Neural progenitor cell (in vitro differentiated cells): ENCODE results near the gene ADGRV1. TPM values are rescaled to one million over a fixed set of nuclear protein-coding genes. Genes with fewer than 3 reads are reported as not detected.

Experiments
- DNase-seq: peaks from one replicate; pipeline ENCODE4 v3.0.0-alpha.2; 2016; ENCODE audit warnings: low spot score
- H2AFZ ChIP-seq: fragments of 200-600 bp; sonication (generic); replicated peaks from 2 replicates; pipeline ENCODE4 v1.6.1; 2016; ENCODE audit warnings: antibody characterized with exemption
- H3F3A ChIP-seq: fragments of 200-600 bp; sonication (generic); 2 replicates; pipeline ENCODE4 v1.6.1; 2016; ENCODE audit warnings: antibody characterized with exemption, low read depth
- H3K27ac ChIP-seq: fragments of 200-600 bp; sonication (generic); 2 replicates; pipeline ENCODE4 v1.5.1; 2016; ENCODE audit warnings: mild to moderate bottlenecking
- H3K27me3 ChIP-seq: fragments of 200-600 bp; sonication (generic); 2 replicates; pipeline ENCODE4 v1.6.1; 2016; ENCODE audit warnings: mild to moderate bottlenecking, moderate library complexity
- H3K36me3 ChIP-seq: fragments of 200-600 bp; sonication (generic); 2 replicates; pipeline ENCODE4 v1.5.1; 2016
- H3K4me1 ChIP-seq: fragments of 200-600 bp; sonication (generic); 2 replicates; pipeline ENCODE4 v1.6.1; 2016; ENCODE audit warnings: mixed run types
- H3K4me2 ChIP-seq: fragments of 200-600 bp; sonication (generic); 2 replicates; pipeline ENCODE4 v1.6.1; 2016
- H3K4me3 ChIP-seq: fragments of 200-600 bp; sonication (generic); 2 replicates; pipeline ENCODE4 v1.5.1; 2016
- H3K79me2 ChIP-seq: fragments of 200-600 bp; sonication (generic); 2 replicates; pipeline ENCODE4 v1.6.1; 2016; ENCODE audit warnings: low read depth
- H3K9ac ChIP-seq: fragments of 200-600 bp; sonication (generic); 2 replicates; pipeline ENCODE4 v1.6.1; 2016
- H3K9me3 ChIP-seq: fragments of 200-600 bp; sonication (generic); 2 replicates; pipeline ENCODE4 v1.5.1; 2016; ENCODE audit warnings: low read depth
- H4K20me1 ChIP-seq: fragments of 200-600 bp; sonication (generic); 2 replicates; pipeline ENCODE4 v1.6.1; 2016; ENCODE audit warnings: low read depth
- H3K27ac Mint-ChIP-seq: 3 replicates; pipeline ENCODE4 v1.8.0; 2021; ENCODE audit warnings: mixed read lengths
- H3K27me3 Mint-ChIP-seq: 2 replicates; pipeline ENCODE4 v1.8.0; 2022; ENCODE audit warnings: low read depth, mild to moderate bottlenecking, inconsistent platforms, moderate library complexity, mixed read lengths; ENCODE audit not compliant: insufficient read depth
- H3K36me3 Mint-ChIP-seq: 3 replicates; pipeline ENCODE4 v1.8.0; 2021; ENCODE audit warnings: mixed read lengths
- H3K4me1 Mint-ChIP-seq: 3 replicates; pipeline ENCODE4 v1.8.0; 2021; ENCODE audit warnings: mixed read lengths
- H3K4me3 Mint-ChIP-seq: 3 replicates; pipeline ENCODE4 v1.8.0; 2021; ENCODE audit warnings: mild to moderate bottlenecking, moderate library complexity, mixed read lengths
- H3K9me3 Mint-ChIP-seq: 3 replicates; pipeline ENCODE4 v1.8.0; 2020; ENCODE audit warnings: mixed read lengths
- EZH2 ChIP-seq: fragments of 200-600 bp; sonication (generic); IDR thresholded peaks from 2 replicates; pipeline ENCODE4 v1.6.1; 2017; ENCODE audit warnings: antibody characterized with exemption, mild to moderate bottlenecking, moderate library complexity
- EZH2phosphoT487 ChIP-seq: fragments of 200-600 bp; sonication (generic); IDR thresholded peaks from 2 replicates; pipeline ENCODE4 v1.6.1; 2017; ENCODE audit warnings: antibody characterized with exemption
- total RNA-seq: library from RNA; depleted of rRNA; stranded (reverse); fragments of >200 nt; gene quantifications from 2 replicates; pipeline ENCODE4 v1.2.3, GENCODE V29; 2015; ENCODE audit warnings: low replicate concordance
- TF ChIP-seq, protein P1 (sequence below): fragments of 200-600 bp; sonication (generic); IDR thresholded peaks from 2 replicates; pipeline ENCODE4 v1.5.1; 2017; ENCODE audit warnings: antibody characterized with exemption, mild to moderate bottlenecking

Gene ADGRV1
- total RNA-seq, 1 donor from 2014 or later, result 151 TPM

DNA sequence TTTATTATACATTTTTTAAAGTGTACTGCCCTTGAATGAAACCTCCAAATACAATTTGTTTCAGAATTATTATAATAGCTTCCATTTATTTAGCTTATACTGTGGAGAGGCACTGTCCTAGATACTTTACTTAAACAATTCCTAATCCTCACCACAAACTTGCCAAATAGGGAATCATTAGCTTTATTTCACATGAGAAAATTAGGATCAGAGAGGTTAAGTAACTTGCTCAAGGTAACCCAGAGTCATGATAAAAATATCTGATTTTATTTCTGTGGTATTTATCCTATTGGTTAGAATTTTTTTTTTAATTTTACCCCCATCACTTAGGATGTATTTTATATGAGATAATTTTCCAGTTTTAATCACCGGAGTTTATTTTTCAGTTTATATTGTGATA lies 78.4 kb downstream of the ADGRV1 start:
- Histone ChIP-seq H4K20me1 (no peaks in the 10 kb centered on the region), H3K9me3 (no peaks in the 10 kb centered on the region), H3K4me3 (no peak overlapping the region), H3K79me2 (peaks cover 14% of the 10 kb centered on the region), H3K9ac (no peak overlapping the region), H3K4me1 (peaks cover 12% of the 10 kb centered on the region), H3K4me2 (no peak overlapping the region), H3F3A (no peaks in the 10 kb centered on the region), H3K36me3 (peaks cover 14% of the 10 kb centered on the region), H3K27ac (no peak overlapping the region), H3K27me3 (no peaks in the 10 kb centered on the region), H2AFZ (no peak overlapping the region)
- TF ChIP-seq, protein P1, sequence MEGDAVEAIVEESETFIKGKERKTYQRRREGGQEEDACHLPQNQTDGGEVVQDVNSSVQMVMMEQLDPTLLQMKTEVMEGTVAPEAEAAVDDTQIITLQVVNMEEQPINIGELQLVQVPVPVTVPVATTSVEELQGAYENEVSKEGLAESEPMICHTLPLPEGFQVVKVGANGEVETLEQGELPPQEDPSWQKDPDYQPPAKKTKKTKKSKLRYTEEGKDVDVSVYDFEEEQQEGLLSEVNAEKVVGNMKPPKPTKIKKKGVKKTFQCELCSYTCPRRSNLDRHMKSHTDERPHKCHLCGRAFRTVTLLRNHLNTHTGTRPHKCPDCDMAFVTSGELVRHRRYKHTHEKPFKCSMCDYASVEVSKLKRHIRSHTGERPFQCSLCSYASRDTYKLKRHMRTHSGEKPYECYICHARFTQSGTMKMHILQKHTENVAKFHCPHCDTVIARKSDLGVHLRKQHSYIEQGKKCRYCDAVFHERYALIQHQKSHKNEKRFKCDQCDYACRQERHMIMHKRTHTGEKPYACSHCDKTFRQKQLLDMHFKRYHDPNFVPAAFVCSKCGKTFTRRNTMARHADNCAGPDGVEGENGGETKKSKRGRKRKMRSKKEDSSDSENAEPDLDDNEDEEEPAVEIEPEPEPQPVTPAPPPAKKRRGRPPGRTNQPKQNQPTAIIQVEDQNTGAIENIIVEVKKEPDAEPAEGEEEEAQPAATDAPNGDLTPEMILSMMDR, result no peak
- TF ChIP-seq EZH2 (no peak), EZH2phosphoT487 (no peak)
- Mint-ChIP-seq H3K4me3 (no peak overlapping the region), H3K27me3 (no peaks in the 10 kb centered on the region), H3K36me3 (peaks cover 13% of the 10 kb centered on the region), H3K4me1 (peaks cover 25% of the 10 kb centered on the region), H3K9me3 (no peaks in the 10 kb centered on the region), H3K27ac (no peak overlapping the region)
- DNase-seq, result no peak

- TF ChIP-seq, protein P1, result no peak
- TF ChIP-seq EZH2phosphoT487 (no peak), EZH2 (no peak)
- Histone ChIP-seq H2AFZ (no peak overlapping the region), H3F3A (no peaks in the 10 kb centered on the region), H3K9me3 (no peaks in the 10 kb centered on the region), H3K9ac (no peak overlapping the region), H3K27me3 (no peaks in the 10 kb centered on the region), H3K4me2 (no peak overlapping the region), H3K36me3 (peaks cover 14% of the 10 kb centered on the region), H3K79me2 (peaks cover 6% of the 10 kb centered on the region), H3K4me3 (no peak overlapping the region), H3K4me1 (peaks cover 5% of the 10 kb centered on the region), H3K27ac (no peak overlapping the region), H4K20me1 (no peaks in the 10 kb centered on the region)
- H3K9me3 Mint-ChIP-seq, result no peaks in the 10 kb centered on the region
- H3K27ac Mint-ChIP-seq, result no peak overlapping the region
- H3K27me3 Mint-ChIP-seq, result no peaks in the 10 kb centered on the region
- no peak overlapping the region for H3K4me3 Mint-ChIP-seq
- peaks cover 17% of the 10 kb centered on the region for H3K4me1 Mint-ChIP-seq
- DNase-seq, result no peak
- peaks cover 17% of the 10 kb centered on the region for H3K36me3 Mint-ChIP-seq
These were observed 79.1 kb downstream of the ADGRV1 start for GRCh38 chr5:90637731-90638130.

GRCh38 chr5:90638878-90639277 lies 80.3 kb downstream of the ADGRV1 start:
- H3F3A ChIP-seq, result no peaks in the 10 kb centered on the region
- no peaks in the 10 kb centered on the region for H3K27me3 Mint-ChIP-seq
- H2AFZ ChIP-seq, result no peak overlapping the region
- no peak overlapping the region for H3K27ac ChIP-seq
- peaks cover 14% of the 10 kb centered on the region for H3K4me1 Mint-ChIP-seq
- H3K4me3 Mint-ChIP-seq, result no peak overlapping the region
- no peak overlapping the region for H3K27ac Mint-ChIP-seq
- H3K36me3 ChIP-seq, result peaks cover 23% of the 10 kb centered on the region
- no peak overlapping the region for H3K4me3 ChIP-seq
- no peaks in the 10 kb centered on the region for H4K20me1 ChIP-seq
- TF ChIP-seq, protein P1, result no peak
- TF ChIP-seq EZH2 (no peak), EZH2phosphoT487 (no peak)
- peaks cover 21% of the 10 kb centered on the region for H3K36me3 Mint-ChIP-seq
- no peaks in the 10 kb centered on the region for H3K27me3 ChIP-seq
- H3K79me2 ChIP-seq, result no peaks in the 10 kb centered on the region
- no peak overlapping the region for H3K9ac ChIP-seq
- no peak overlapping the region for H3K4me2 ChIP-seq
- no peaks in the 10 kb centered on the region for H3K9me3 Mint-ChIP-seq
- DNase-seq, result no peak
- no peaks in the 10 kb centered on the region for H3K4me1 ChIP-seq
- no peaks in the 10 kb centered on the region for H3K9me3 ChIP-seq
